ENCODE data around the gene CTSE.
"Not testable (repeated sequence)": the region's sequence is repeated elsewhere in the genome, so short reads cannot be mapped to it uniquely, and the experiment has no call there.

Gene CTSE

GRCh38 chr1:206052231-206052865 lies 28.7 kb upstream of the CTSE start:
- not testable (repeated sequence) for DNase-seq (ENCODE audit: extremely low spot score, insufficient read length, low read depth)
- peak; percentile 76 for FAIRE-seq

GRCh38 chr1:206050655-206051235 lies 27.1 kb upstream of the CTSE start:
- DNase-seq (ENCODE audit: extremely low spot score, insufficient read length, low read depth): peak; percentile 26
- FAIRE-seq: peak; percentile 99

GRCh38 chr1:206049919-206050600 lies 26.4 kb upstream of the CTSE start:
- DNase-seq (ENCODE audit: extremely low spot score, insufficient read length, low read depth): no peak
- FAIRE-seq: no peak

GRCh38 chr1:206049293-206049692 lies 25.6 kb upstream of the CTSE start:
- peak; percentile 93 for FAIRE-seq
- no peak for DNase-seq (ENCODE audit: extremely low spot score, insufficient read length, low read depth)

- DNase-seq (ENCODE audit: extremely low spot score, insufficient read length, low read depth) (no peak), FAIRE-seq (peak; percentile 41)
These were observed 24.9 kb upstream of the CTSE start for GRCh38 chr1:206048582-206048981.

GRCh38 chr1:206047271-206047670 lies 23.6 kb upstream of the CTSE start:
- FAIRE-seq: peak; percentile 67
- DNase-seq (ENCODE audit: extremely low spot score, insufficient read length, low read depth): no peak

GRCh38 chr1:206041640-206042039 lies 17.9 kb upstream of the CTSE start:
- peak; percentile 81 for FAIRE-seq
- no peak for DNase-seq (ENCODE audit: extremely low spot score, insufficient read length, low read depth)

- no peak for FAIRE-seq
These were observed 16.6 kb upstream of the CTSE start for GRCh38 chr1:206040328-206040727.

GRCh38 chr1:206039046-206039973 lies 15.6 kb upstream of the CTSE start:
- FAIRE-seq: peak; percentile 18
- no peak for DNase-seq (ENCODE audit: extremely low spot score, insufficient read length, low read depth)

More at GRCh38 chr1:206040328-206040727, 16.6 kb upstream of the CTSE start:
- no peak for DNase-seq (ENCODE audit: extremely low spot score, insufficient read length, low read depth)

GRCh38 chr1:206037581-206037980 lies 13.9 kb upstream of the CTSE start:
- DNase-seq (ENCODE audit: extremely low spot score, insufficient read length, low read depth) (no peak), FAIRE-seq (no peak)

- DNase-seq (ENCODE audit: extremely low spot score, insufficient read length, low read depth): no peak
- peak; percentile 65 for FAIRE-seq
These were observed 13.2 kb upstream of the CTSE start for GRCh38 chr1:206036663-206037455.

- FAIRE-seq (peak; percentile 49), DNase-seq (ENCODE audit: extremely low spot score, insufficient read length, low read depth) (no peak)
These were observed 11.3 kb upstream of the CTSE start for GRCh38 chr1:206035027-206035426.

GRCh38 chr1:206032380-206033140 lies 8.9 kb upstream of the CTSE start:
- DNase-seq (ENCODE audit: extremely low spot score, insufficient read length, low read depth): no peak
- FAIRE-seq: no peak

- DNase-seq (ENCODE audit: extremely low spot score, insufficient read length, low read depth) (peak; percentile 42), FAIRE-seq (peak; percentile 95)
These were observed 7.0 kb upstream of the CTSE start for GRCh38 chr1:206030714-206031113.

- DNase-seq (ENCODE audit: extremely low spot score, insufficient read length, low read depth) (no peak), FAIRE-seq (no peak)
These were observed 6.5 kb upstream of the CTSE start for GRCh38 chr1:206030191-206030590.

- FAIRE-seq: no peak
- DNase-seq (ENCODE audit: extremely low spot score, insufficient read length, low read depth): no peak
These were observed 5.8 kb upstream of the CTSE start for GRCh38 chr1:206029484-206029883.

- no peak for FAIRE-seq
- no peak for DNase-seq (ENCODE audit: extremely low spot score, insufficient read length, low read depth)
These were observed 1.7 kb upstream of the CTSE start for GRCh38 chr1:206025283-206025820.

- FAIRE-seq (no peak), DNase-seq (ENCODE audit: extremely low spot score, insufficient read length, low read depth) (no peak)
These were observed 929 bp downstream of the CTSE start for GRCh38 chr1:206022766-206023165.

Data from GM18507 (cell line).